ENCODE data around the gene UNC5C.

GRCh38 chr4:95263391-95263790 is 285.4 kb downstream of the UNC5C start:
- TF ChIP-seq POLR2A (IDR thresholded peaks at IDR 0.05) (no peak), POLR2AphosphoS5 (IDR thresholded peaks at IDR 0.05) (no peak)

Data from spleen (tissue), 3 donors.